T-helper 2 cell treated with Interferon-gamma antibody and Interleukin-4, amounts not matched to agents 100 ng/mL and 5 ng/mL, for 36 hours (primary cell): ENCODE data around the gene SLC35G3. TPM values are rescaled to one million over a fixed set of nuclear protein-coding genes. Genes with fewer than 3 reads are reported as not detected.
"Not testable (repeated sequence)": the region's sequence is repeated elsewhere in the genome, so short reads cannot be mapped to it uniquely, and the experiment has no call there.

Experiments used
- intact Hi-C: fragments of 100-400 bp; cut with micrococcal nuclease; formaldehyde crosslinking; loops from one replicate; pipeline ENCODE4 v1.15.1; 2023
- total RNA-seq: library from RNA; stranded (reverse); gene quantifications from 2 replicates; pipeline ENCODE4 v1.2.3, GENCODE V29; 2022

The SLC35G3 gene
- total RNA-seq, 1 donor from 2014 or later: not detected

DNA sequence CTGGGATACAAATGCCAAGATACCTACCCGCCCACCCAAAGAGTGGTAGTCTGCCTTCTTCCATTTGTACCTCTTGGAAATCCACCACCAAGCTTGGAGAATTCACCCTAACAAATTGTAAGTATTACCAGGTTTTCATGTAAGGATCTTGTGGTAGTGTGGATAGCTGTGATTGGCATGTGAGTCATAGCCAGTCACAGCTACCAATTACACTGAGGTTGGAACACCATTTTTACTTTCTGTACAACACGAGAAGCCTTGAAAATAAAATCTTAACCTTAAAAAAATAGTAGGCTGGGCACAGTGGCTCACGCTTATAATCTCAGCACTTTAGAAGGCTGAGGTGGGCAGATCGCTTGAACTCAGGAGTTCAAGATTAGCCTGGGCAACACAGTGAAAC is 18.5 kb upstream of the SLC35G3 start:
- intact Hi-C loops: no loop called here

GRCh38 chr17:35210741-35211140 is 16.5 kb upstream of the SLC35G3 start:
- intact Hi-C loops: no loop called here

DNA sequence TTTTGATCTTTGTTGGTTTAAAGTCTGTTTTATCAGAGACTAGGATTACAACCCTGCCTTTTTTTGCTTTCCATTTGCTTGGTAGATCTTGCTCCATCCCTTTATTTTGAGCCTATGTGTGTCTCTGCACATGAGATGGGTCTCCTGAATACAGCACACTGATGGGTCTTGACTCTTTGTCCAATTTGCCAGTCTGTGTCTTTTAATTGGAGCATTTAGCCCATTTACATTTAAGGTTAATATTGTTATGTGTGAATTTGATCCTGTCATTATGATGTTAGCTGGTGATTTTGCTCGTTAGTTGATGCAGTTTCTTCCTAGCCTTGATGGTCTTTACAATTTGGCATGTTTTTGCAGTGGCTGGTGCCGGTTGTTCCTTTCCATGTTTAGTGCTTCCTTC is 8.4 kb upstream of the SLC35G3 start:
- intact Hi-C loops: not testable (repeated sequence)

GRCh38 chr17:35195062-35195461 is 869 bp upstream of the SLC35G3 start:
- intact Hi-C loops: not testable (repeated sequence)

DNA sequence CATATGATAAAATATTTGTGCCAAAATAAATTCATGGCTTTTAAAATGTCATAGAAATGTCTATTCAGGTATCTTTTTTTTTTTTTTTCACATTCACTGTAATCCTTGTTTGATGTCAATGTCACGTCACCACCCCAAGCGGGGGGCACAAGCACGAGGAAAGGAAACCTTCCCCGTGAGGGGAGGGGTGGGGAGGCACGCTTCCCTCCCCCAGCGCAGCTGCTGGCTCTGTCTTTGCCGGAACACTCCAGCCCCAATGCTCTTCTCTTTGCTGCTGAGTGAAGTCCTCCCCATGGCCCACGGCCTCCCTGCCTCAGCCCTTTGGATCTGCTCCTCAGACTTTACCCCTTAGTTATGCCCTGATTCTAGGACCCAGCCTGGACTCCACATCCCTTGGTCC is 1.5 kb downstream of the SLC35G3 start:
- intact Hi-C loops: no loop called here

GRCh38 chr17:35191001-35191695 is 3.0 kb downstream of the SLC35G3 start:
- intact Hi-C loops: no loop called here

- intact Hi-C loops: no loop called here
Measured at GRCh38 chr17:35189291-35189690, 4.9 kb downstream of the SLC35G3 start.

- intact Hi-C loops: loop anchor here (1.0 kb wide), 1 partner anchor 11 kb away; no protein-coding TSS in a partner anchor
Measured at GRCh38 chr17:35188111-35188510, 6.1 kb downstream of the SLC35G3 start.

GRCh38 chr17:35187481-35187880 is 6.7 kb downstream of the SLC35G3 start:
- intact Hi-C loops: no loop called here

DNA sequence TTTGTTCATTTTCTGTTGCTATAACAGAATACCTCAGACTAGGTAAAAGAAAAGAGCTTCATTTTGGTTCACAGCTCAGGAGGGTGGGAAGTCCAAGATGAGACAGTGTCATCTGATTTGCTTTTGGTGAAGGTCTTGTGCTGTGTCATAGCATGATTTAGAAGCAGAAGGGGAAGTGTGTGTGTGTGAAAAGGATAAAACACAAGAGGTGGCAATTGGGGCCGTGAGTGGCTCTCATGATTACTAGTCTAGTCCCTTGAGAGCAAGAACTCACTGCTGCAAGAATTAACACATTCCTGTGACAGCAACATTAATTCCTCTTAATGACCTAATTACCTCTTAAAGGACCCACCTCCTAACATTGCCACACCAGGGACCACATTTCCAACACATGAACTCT is 8.3 kb downstream of the SLC35G3 start:
- intact Hi-C loops: no loop called here

DNA sequence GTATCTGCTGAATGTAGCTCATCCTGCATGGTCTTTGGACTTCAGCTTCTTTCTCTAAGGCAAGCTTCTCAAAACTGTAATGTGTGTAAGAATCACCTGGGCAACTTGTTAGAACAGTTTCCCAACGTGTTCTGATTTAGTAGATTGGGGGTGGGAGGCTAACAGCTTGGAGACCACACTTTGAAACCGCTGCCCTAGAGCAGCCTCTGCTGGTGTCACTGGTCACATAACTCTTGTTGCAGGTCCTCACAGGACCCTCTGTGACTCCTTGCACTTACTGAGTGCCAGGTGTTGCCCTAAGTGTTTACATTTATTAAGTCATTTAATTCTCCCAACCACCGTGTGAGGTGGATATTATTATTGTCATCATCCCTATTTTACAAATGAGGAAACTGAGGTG is 9.9 kb downstream of the SLC35G3 start:
- intact Hi-C loops: no loop called here

DNA sequence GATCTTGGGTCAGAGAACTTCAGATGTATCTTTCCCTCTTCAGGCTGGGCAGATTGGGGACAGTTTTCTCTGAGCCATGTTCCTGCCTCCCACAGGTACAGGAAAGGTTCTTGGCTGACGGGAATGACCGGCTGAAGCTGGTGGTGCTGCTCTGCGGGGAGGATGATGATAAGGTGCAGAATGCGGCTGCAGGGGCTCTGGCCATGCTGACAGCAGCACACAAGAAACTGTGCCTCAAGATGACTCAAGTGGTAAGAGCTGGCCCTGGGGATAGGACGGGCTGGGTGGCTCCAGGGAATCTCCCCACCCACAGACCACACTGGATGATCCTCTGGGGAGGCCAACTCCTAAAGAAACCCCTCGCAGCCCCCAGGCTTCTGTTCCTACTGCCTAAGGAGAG is 10.9 kb downstream of the SLC35G3 start:
- intact Hi-C loops: no loop called here

- intact Hi-C loops: not testable (repeated sequence)
Measured at GRCh38 chr17:35179379-35179778, 14.8 kb downstream of the SLC35G3 start.

- intact Hi-C loops: loop anchor here (1.0 kb wide), 2 partner anchors 11 to 37 kb away; no protein-coding TSS in a partner anchor
Measured at GRCh38 chr17:35176897-35177296, 17.3 kb downstream of the SLC35G3 start.

- intact Hi-C loops: no loop called here
Measured at GRCh38 chr17:35175638-35176415, 18.4 kb downstream of the SLC35G3 start.

GRCh38 chr17:35174835-35175334 is 19.3 kb downstream of the SLC35G3 start:
- intact Hi-C loops: no loop called here

DNA sequence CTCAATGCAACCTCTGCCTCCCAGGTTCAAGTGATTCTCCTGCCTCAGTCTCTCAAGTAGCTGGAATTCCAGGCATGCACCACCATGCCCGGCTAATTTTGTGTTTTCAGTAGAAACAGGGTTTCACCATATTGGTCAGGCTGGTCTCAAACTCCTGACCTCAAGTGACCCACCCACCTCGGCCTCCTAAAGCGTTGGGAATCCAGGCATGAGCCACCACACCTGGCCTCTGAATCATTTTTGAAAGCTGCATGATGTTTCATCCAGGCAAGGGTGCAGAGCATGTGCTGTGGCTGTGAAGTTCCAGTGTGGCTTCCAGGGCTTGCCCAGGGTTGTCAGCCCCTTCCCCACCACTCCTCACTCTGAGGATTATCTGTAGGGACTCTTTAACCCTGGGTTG is 21.9 kb downstream of the SLC35G3 start:
- intact Hi-C loops: not testable (repeated sequence)

DNA sequence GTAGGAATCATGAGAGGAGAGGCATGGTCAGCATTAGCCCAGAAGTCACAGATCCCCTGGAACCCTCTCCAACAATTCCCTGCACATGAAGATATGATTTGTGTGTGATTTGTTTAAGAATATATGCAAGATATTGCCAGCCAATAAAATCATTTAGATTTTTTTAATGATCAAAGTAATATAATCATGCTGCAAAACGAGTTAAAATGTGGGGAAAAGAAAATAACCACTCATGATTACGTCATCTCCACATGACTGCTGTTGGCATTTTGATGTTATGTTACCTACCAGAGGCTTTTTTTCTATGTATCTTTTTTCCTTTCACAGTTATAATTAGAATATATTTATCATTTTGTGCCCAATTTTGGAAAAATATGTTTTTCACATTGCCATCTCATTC is 22.4 kb downstream of the SLC35G3 start:
- intact Hi-C loops: loop anchor here (1.0 kb wide), 4 partner anchors 70 to 575 kb away; no protein-coding TSS in a partner anchor

GRCh38 chr17:35170968-35171771 is 23.0 kb downstream of the SLC35G3 start:
- intact Hi-C loops: loop anchor here (1.0 kb wide), 4 partner anchors 71 to 576 kb away; no protein-coding TSS in a partner anchor

- intact Hi-C loops: no loop called here
Measured at GRCh38 chr17:35169835-35170363, 24.3 kb downstream of the SLC35G3 start.

- intact Hi-C loops: no loop called here
Measured at GRCh38 chr17:35167666-35168065, 26.5 kb downstream of the SLC35G3 start.
